ENCODE data around the gene SH3GLB1. TPM values are rescaled to one million over a fixed set of nuclear protein-coding genes. Genes with fewer than 3 reads are reported as not detected.

SH3GLB1 gene
- total RNA-seq, 2 donors from 2014 or later, result 74.3 to 77.9 TPM

GRCh38 chr1:86748622-86749373, 44.4 kb downstream of the SH3GLB1 start:
- ATAC-seq (replicated peaks in 1 of 2) (peak; percentile 20 to 34), DNase-seq (no peak)
- no peaks in the 10 kb centered on the region for H3K27me3 Mint-ChIP-seq (ENCODE audit: low read depth)

GRCh38 chr1:86750076-86750475, 45.7 kb downstream of the SH3GLB1 start:
- peak overlapping the region in 1 of 2 donors; percentile 52 for H3K4me3 Mint-ChIP-seq
- DNase-seq, result no peak
- H3K27me3 Mint-ChIP-seq (ENCODE audit: low read depth), result peaks cover 12% of the 10 kb centered on the region
- peak overlapping the region; percentile 81 for H3K27ac Mint-ChIP-seq
- no peaks in the 10 kb centered on the region for H3K9me3 Mint-ChIP-seq
- peaks cover 0 to 3% of the 10 kb centered on the region in 2 donors for H3K36me3 Mint-ChIP-seq (ENCODE audit: insufficient read depth in 2 of 2)
- ATAC-seq (replicated peaks in 1 of 2), result no peak
- H3K4me1 Mint-ChIP-seq (ENCODE audit: low read depth), result peaks cover 16% of the 10 kb centered on the region

More at GRCh38 chr1:86748622-86749373, 44.4 kb downstream of the SH3GLB1 start:
- Mint-ChIP-seq H3K4me3 (no peak overlapping the region), H3K27ac (peak overlapping the region; percentile 54), H3K4me1 (ENCODE audit: low read depth) (peaks cover 13% of the 10 kb centered on the region), H3K36me3 (ENCODE audit: insufficient read depth in 2 of 2) (peaks cover 0 to 4% of the 10 kb centered on the region in 2 donors), H3K9me3 (no peaks in the 10 kb centered on the region)

GRCh38 chr1:86750530-86750929, 46.2 kb downstream of the SH3GLB1 start:
- Mint-ChIP-seq H3K4me1 (ENCODE audit: low read depth) (peaks cover 16% of the 10 kb centered on the region), H3K9me3 (no peaks in the 10 kb centered on the region), H3K27ac (peak overlapping the region; percentile 81)

GRCh38 chr1:86751923-86752322, 47.5 kb downstream of the SH3GLB1 start:
- DNase-seq (no peak), ATAC-seq (replicated peaks in 1 of 2) (no peak)
- Mint-ChIP-seq H3K36me3 (ENCODE audit: insufficient read depth in 2 of 2) (no peaks in the 10 kb centered on the region), H3K9me3 (no peaks in the 10 kb centered on the region), H3K27ac (no peak overlapping the region), H3K4me1 (ENCODE audit: low read depth) (peaks cover 16% of the 10 kb centered on the region), H3K27me3 (ENCODE audit: low read depth) (peaks cover 15% of the 10 kb centered on the region), H3K4me3 (no peak overlapping the region)

More at GRCh38 chr1:86750530-86750929, 46.2 kb downstream of the SH3GLB1 start:
- peaks cover 15% of the 10 kb centered on the region for H3K27me3 Mint-ChIP-seq (ENCODE audit: low read depth)
- peak overlapping the region in 1 of 2 donors; percentile 52 for H3K4me3 Mint-ChIP-seq
- peak; percentile 75 to 86 for ATAC-seq (replicated peaks in 1 of 2)
- H3K36me3 Mint-ChIP-seq (ENCODE audit: insufficient read depth in 2 of 2), result peaks cover 0 to 3% of the 10 kb centered on the region in 2 donors
- peak; percentile 8 to 14 for DNase-seq

GRCh38 chr1:86753700-86754099, 49.3 kb downstream of the SH3GLB1 start:
- Mint-ChIP-seq H3K9me3 (no peaks in the 10 kb centered on the region), H3K36me3 (ENCODE audit: insufficient read depth in 2 of 2) (no peaks in the 10 kb centered on the region), H3K27ac (no peak overlapping the region), H3K4me1 (ENCODE audit: low read depth) (peaks cover 16% of the 10 kb centered on the region), H3K27me3 (ENCODE audit: low read depth) (peaks cover 15% of the 10 kb centered on the region), H3K4me3 (no peak overlapping the region)
- DNase-seq (peak; percentile 19 to 36), ATAC-seq (replicated peaks in 1 of 2) (peak; percentile 64 to 69)

GRCh38 chr1:86754265-86754974, 50.0 kb downstream of the SH3GLB1 start:
- Mint-ChIP-seq H3K36me3 (ENCODE audit: insufficient read depth in 2 of 2) (no peaks in the 10 kb centered on the region), H3K9me3 (no peaks in the 10 kb centered on the region), H3K4me3 (no peak overlapping the region), H3K27ac (no peak overlapping the region), H3K4me1 (ENCODE audit: low read depth) (peaks cover 16% of the 10 kb centered on the region), H3K27me3 (ENCODE audit: low read depth) (peaks cover 15% of the 10 kb centered on the region)
- no peak for ATAC-seq (replicated peaks in 1 of 2)
- no peak for DNase-seq

GRCh38 chr1:86756062-86756406, 51.7 kb downstream of the SH3GLB1 start:
- ATAC-seq (replicated peaks in 1 of 2) (no peak), DNase-seq (no peak)
- H3K36me3 Mint-ChIP-seq (ENCODE audit: insufficient read depth in 2 of 2), result peaks cover 0 to 2% of the 10 kb centered on the region in 2 donors

GRCh38 chr1:86757272-86757984, 53.1 kb downstream of the SH3GLB1 start:
- Mint-ChIP-seq H3K4me1 (ENCODE audit: low read depth) (peaks cover 7% of the 10 kb centered on the region), H3K27me3 (ENCODE audit: low read depth) (peaks cover 24% of the 10 kb centered on the region), H3K27ac (no peak overlapping the region), H3K9me3 (peaks cover 3% of the 10 kb centered on the region in 2 donors), H3K36me3 (ENCODE audit: insufficient read depth in 2 of 2) (peaks cover 0 to 2% of the 10 kb centered on the region in 2 donors), H3K4me3 (no peak overlapping the region)
- no peak for DNase-seq
- ATAC-seq (replicated peaks in 1 of 2), result no peak

More at GRCh38 chr1:86756062-86756406, 51.7 kb downstream of the SH3GLB1 start:
- peaks cover 7% of the 10 kb centered on the region for H3K4me1 Mint-ChIP-seq (ENCODE audit: low read depth)
- H3K27me3 Mint-ChIP-seq (ENCODE audit: low read depth), result peaks cover 15% of the 10 kb centered on the region
- H3K4me3 Mint-ChIP-seq, result no peak overlapping the region
- no peak overlapping the region for H3K27ac Mint-ChIP-seq
- H3K9me3 Mint-ChIP-seq, result peaks cover 3% of the 10 kb centered on the region in 2 donors

- Mint-ChIP-seq H3K9me3 (peaks cover 3% of the 10 kb centered on the region in 2 donors), H3K36me3 (ENCODE audit: insufficient read depth in 2 of 2) (peaks cover 0 to 2% of the 10 kb centered on the region in 2 donors), H3K4me1 (ENCODE audit: low read depth) (peaks cover 5% of the 10 kb centered on the region), H3K4me3 (no peak overlapping the region), H3K27me3 (ENCODE audit: low read depth) (peaks cover 24% of the 10 kb centered on the region), H3K27ac (no peak overlapping the region)
- ATAC-seq (replicated peaks in 1 of 2) (no peak), DNase-seq (no peak)
Measured at GRCh38 chr1:86758570-86758969, 54.2 kb downstream of the SH3GLB1 start.

GRCh38 chr1:86760199-86760598, 55.8 kb downstream of the SH3GLB1 start:
- H3K4me3 Mint-ChIP-seq, result no peak overlapping the region
- no peak for DNase-seq
- peaks cover 11% of the 10 kb centered on the region for H3K27me3 Mint-ChIP-seq (ENCODE audit: low read depth)
- H3K36me3 Mint-ChIP-seq (ENCODE audit: insufficient read depth in 2 of 2), result peaks cover 0 to 2% of the 10 kb centered on the region in 2 donors
- no peak for ATAC-seq (replicated peaks in 1 of 2)
- no peaks in the 10 kb centered on the region for H3K4me1 Mint-ChIP-seq (ENCODE audit: low read depth)
- H3K27ac Mint-ChIP-seq, result no peak overlapping the region
- peaks cover 3% of the 10 kb centered on the region in 2 donors for H3K9me3 Mint-ChIP-seq

GRCh38 chr1:86762336-86762735, 58.0 kb downstream of the SH3GLB1 start:
- Mint-ChIP-seq H3K27ac (no peak overlapping the region), H3K27me3 (ENCODE audit: low read depth) (peaks cover 9% of the 10 kb centered on the region), H3K4me3 (no peak overlapping the region), H3K4me1 (ENCODE audit: low read depth) (no peaks in the 10 kb centered on the region), H3K9me3 (peaks cover 3% of the 10 kb centered on the region in 2 donors), H3K36me3 (ENCODE audit: insufficient read depth in 2 of 2) (peaks cover 1 to 2% of the 10 kb centered on the region in 2 donors)
- DNase-seq (no peak), ATAC-seq (replicated peaks in 1 of 2) (no peak)

GRCh38 chr1:86764523-86764922, 60.1 kb downstream of the SH3GLB1 start:
- Mint-ChIP-seq H3K36me3 (ENCODE audit: insufficient read depth in 2 of 2) (peaks cover 2 to 3% of the 10 kb centered on the region in 2 donors), H3K4me1 (ENCODE audit: low read depth) (no peaks in the 10 kb centered on the region), H3K27me3 (ENCODE audit: low read depth) (peaks cover 9% of the 10 kb centered on the region), H3K27ac (no peak overlapping the region), H3K4me3 (no peak overlapping the region), H3K9me3 (peaks cover 3 to 5% of the 10 kb centered on the region in 2 donors)
- ATAC-seq (replicated peaks in 1 of 2), result no peak
- no peak for DNase-seq

- H3K9me3 Mint-ChIP-seq, result peaks cover under 1 to 3% of the 10 kb centered on the region in 2 donors
- no peak overlapping the region for H3K27ac Mint-ChIP-seq
- no peaks in the 10 kb centered on the region for H3K4me1 Mint-ChIP-seq (ENCODE audit: low read depth)
- no peak overlapping the region for H3K4me3 Mint-ChIP-seq
- ATAC-seq (replicated peaks in 1 of 2), result no peak
- H3K27me3 Mint-ChIP-seq (ENCODE audit: low read depth), result peaks cover 9% of the 10 kb centered on the region
- no peak for DNase-seq
- H3K36me3 Mint-ChIP-seq (ENCODE audit: insufficient read depth in 2 of 2), result peaks cover under 1 to 3% of the 10 kb centered on the region in 2 donors
Measured at GRCh38 chr1:86765073-86765472, 60.7 kb downstream of the SH3GLB1 start.
